OCI-LY1 (cell line): Measurements from ENCODE around the gene KRTAP29-1.
"Not testable (repeated sequence)": the region's sequence is repeated elsewhere in the genome, so short reads cannot be mapped to it uniquely, and the experiment has no call there.

ENCODE experiments used
- CTCF ChIP-seq: fragments of 200-600 bp; sonication (generic), shearing (Covaris generic); IDR thresholded peaks from 2 replicates; pipeline ENCODE4 v1.5.1; 2017; ENCODE audit warnings: mild to moderate bottlenecking, antibody characterized with exemption, low read length, moderate library complexity, mixed read lengths
- EZH2 ChIP-seq: fragments of 200-600 bp; sonication (generic), shearing (Covaris generic); IDR thresholded peaks from 2 replicates; pipeline ENCODE4 v1.8.0; 2017; ENCODE audit warnings: borderline replicate concordance, mixed run types, mild to moderate bottlenecking, antibody characterized with exemption, low read length, moderate library complexity, mixed read lengths

- not testable (repeated sequence) for TF ChIP-seq CTCF, EZH2
Observed at GRCh38 chr17:41255381-41256290, 47.0 kb downstream of the KRTAP29-1 start, which contains the start of gene KRTAP9-9.
